ENCODE measurements around the gene XIRP2. TPM values are rescaled to one million over a fixed set of nuclear protein-coding genes. Genes with fewer than 3 reads are reported as not detected.

Gene XIRP2
- total RNA-seq, 4 donors from 2014 or later, result not detected

GRCh38 chr2:167212014-167212648, 323.9 kb downstream of the XIRP2 start:
- TF ChIP-seq CTCF (IDR thresholded peaks at IDR 0.05; ENCODE audit: low read depth), result no peak

GRCh38 chr2:167215595-167215994, 327.3 kb downstream of the XIRP2 start:
- no peak for TF ChIP-seq CTCF (IDR thresholded peaks at IDR 0.05; ENCODE audit: low read depth)

GRCh38 chr2:167237478-167237877, 349.2 kb downstream of the XIRP2 start:
- no peak for TF ChIP-seq CTCF (IDR thresholded peaks at IDR 0.05; ENCODE audit: low read depth)

GRCh38 chr2:167240671-167241070, 352.4 kb downstream of the XIRP2 start:
- no peak for TF ChIP-seq CTCF (IDR thresholded peaks at IDR 0.05; ENCODE audit: low read depth)

GRCh38 chr2:167249197-167249596, 360.9 kb downstream of the XIRP2 start:
- TF ChIP-seq CTCF (IDR thresholded peaks at IDR 0.05; ENCODE audit: low read depth), result no peak

GRCh38 chr2:167253025-167253424, 364.7 kb downstream of the XIRP2 start:
- TF ChIP-seq CTCF (IDR thresholded peaks at IDR 0.05; ENCODE audit: low read depth), result no peak

GRCh38 chr2:167254721-167255120, 366.4 kb downstream of the XIRP2 start:
- no peak for TF ChIP-seq CTCF (IDR thresholded peaks at IDR 0.05; ENCODE audit: low read depth)

Measured in subcutaneous adipose tissue (tissue), 4 donors.